DOHH2 (cell line): ENCODE measurements around the gene TMEM72.

Source experiments
- H3F3A ChIP-seq: fragments of 200-600 bp; sonication (generic), shearing (Covaris generic); 2 replicates; pipeline ENCODE4 v1.6.0; 2016; ENCODE audit warnings: antibody characterized with exemption, mild to moderate bottlenecking; ENCODE audit not compliant: control insufficient read depth, insufficient read depth
- H3K27ac ChIP-seq: fragments of 200-600 bp; sonication (generic); 2 replicates; pipeline ENCODE4 v1.5.1; 2014; ENCODE audit warnings: low read depth, mild to moderate bottlenecking, low read length, moderate library complexity
- H3K27me3 ChIP-seq: fragments of 200-600 bp; sonication (generic); 2 replicates; pipeline ENCODE4 v1.6.1; 2014; ENCODE audit warnings: mild to moderate bottlenecking, low read length, mixed read lengths; ENCODE audit not compliant: control insufficient read depth
- H3K36me3 ChIP-seq: fragments of 200-600 bp; sonication (generic); 2 replicates; pipeline ENCODE4 v1.6.1; 2014; ENCODE audit warnings: mild to moderate bottlenecking, low read length, moderate library complexity, mixed read lengths; ENCODE audit not compliant: control insufficient read depth
- H3K4me1 ChIP-seq: fragments of 200-600 bp; sonication (generic); 2 replicates; pipeline ENCODE4 v1.6.1; 2014; ENCODE audit warnings: mild to moderate bottlenecking, low read length, mixed read lengths; ENCODE audit not compliant: control insufficient read depth
- H3K4me2 ChIP-seq: fragments of 200-600 bp; sonication (generic); 2 replicates; pipeline ENCODE4 v1.6.0; 2014; ENCODE audit warnings: mild to moderate bottlenecking, low read length, moderate library complexity
- H3K4me3 ChIP-seq: fragments of 200-600 bp; sonication (generic); 2 replicates; pipeline ENCODE4 v1.5.1; 2014; ENCODE audit warnings: mild to moderate bottlenecking, low read length, mixed read lengths
- H3K79me2 ChIP-seq: fragments of 200-600 bp; sonication (generic); 2 replicates; pipeline ENCODE4 v1.6.1; 2014; ENCODE audit warnings: mild to moderate bottlenecking, low read length, mixed read lengths; ENCODE audit not compliant: control insufficient read depth
- H3K9me2 ChIP-seq: fragments of 200-600 bp; sonication (generic); replicated peaks from 2 replicates; pipeline ENCODE4 v1.6.1; 2014; ENCODE audit warnings: mild to moderate bottlenecking, low read length, mixed read lengths; ENCODE audit not compliant: control insufficient read depth
- H3K9me3 ChIP-seq: fragments of 200-600 bp; sonication (generic); 2 replicates; pipeline ENCODE4 v1.6.1; 2014; ENCODE audit warnings: antibody characterized with exemption, low read length, mixed read lengths; ENCODE audit not compliant: control insufficient read depth, insufficient read depth
- H4K20me1 ChIP-seq: fragments of 200-600 bp; sonication (generic); 2 replicates; pipeline ENCODE4 v1.6.0; 2014; ENCODE audit warnings: low read depth, mild to moderate bottlenecking, antibody characterized with exemption, low read length, moderate library complexity; ENCODE audit not compliant: control insufficient read depth, insufficient read depth
- CTCF ChIP-seq: fragments of 200-600 bp; sonication (generic); IDR thresholded peaks from one replicate; pipeline ENCODE4 v1.5.1; 2014; ENCODE audit warnings: antibody characterized with exemption, mild to moderate bottlenecking, low read depth, low read length; ENCODE audit not compliant: poor library complexity, severe bottlenecking
- EZH2phosphoT487 ChIP-seq: fragments of 200-600 bp; sonication (generic); IDR thresholded peaks from 2 replicates; pipeline ENCODE4 v1.6.1; 2017; ENCODE audit warnings: borderline replicate concordance, mild to moderate bottlenecking, antibody characterized with exemption, low read length, moderate library complexity, mixed read lengths

The TMEM72 gene

GRCh38 chr10:44863344-44864047, 47.6 kb upstream of the TMEM72 start:
- Histone ChIP-seq H3F3A (no peaks in the 10 kb centered on the region), H3K36me3 (no peaks in the 10 kb centered on the region), H3K4me3 (no peak overlapping the region), H3K4me1 (no peaks in the 10 kb centered on the region), H3K4me2 (no peak overlapping the region), H3K79me2 (no peaks in the 10 kb centered on the region), H3K27ac (no peak overlapping the region), H3K27me3 (no peaks in the 10 kb centered on the region), H4K20me1 (no peaks in the 10 kb centered on the region), H3K9me2 (no peaks in the 10 kb centered on the region), H3K9me3 (no peaks in the 10 kb centered on the region)
- TF ChIP-seq EZH2phosphoT487, result no peak
- TF ChIP-seq CTCF, result no peak

GRCh38 chr10:44864051-44864450, 47.1 kb upstream of the TMEM72 start:
- TF ChIP-seq EZH2phosphoT487 (no peak), CTCF (no peak)
- H3K4me1 ChIP-seq, result no peaks in the 10 kb centered on the region
- no peaks in the 10 kb centered on the region for H3K9me2 ChIP-seq
- no peaks in the 10 kb centered on the region for H3K36me3 ChIP-seq
- H4K20me1 ChIP-seq, result no peaks in the 10 kb centered on the region
- no peaks in the 10 kb centered on the region for H3F3A ChIP-seq
- no peak overlapping the region for H3K4me2 ChIP-seq
- H3K9me3 ChIP-seq, result no peaks in the 10 kb centered on the region
- no peak overlapping the region for H3K4me3 ChIP-seq
- no peak overlapping the region for H3K27ac ChIP-seq
- H3K79me2 ChIP-seq, result no peaks in the 10 kb centered on the region
- no peaks in the 10 kb centered on the region for H3K27me3 ChIP-seq

- no peaks in the 10 kb centered on the region for H3K27me3 ChIP-seq
- no peaks in the 10 kb centered on the region for H3K36me3 ChIP-seq
- no peaks in the 10 kb centered on the region for H3K9me3 ChIP-seq
- H3F3A ChIP-seq, result no peaks in the 10 kb centered on the region
- no peaks in the 10 kb centered on the region for H4K20me1 ChIP-seq
- peak overlapping the region; percentile 26; the same call in 1 of the 2 replicates for H3K4me3 ChIP-seq
- no peaks in the 10 kb centered on the region for H3K79me2 ChIP-seq
- no peaks in the 10 kb centered on the region for H3K4me1 ChIP-seq
- H3K27ac ChIP-seq, result no peak overlapping the region
- TF ChIP-seq CTCF, result peak; percentile 94
- no peak for TF ChIP-seq EZH2phosphoT487
- H3K9me2 ChIP-seq, result no peaks in the 10 kb centered on the region
- peak overlapping the region; percentile 32; the same call in 1 of the 2 replicates for H3K4me2 ChIP-seq
Measured at GRCh38 chr10:44864637-44865288, 46.4 kb upstream of the TMEM72 start.
